PC-9 (cell line): ENCODE measurements around the gene PIAS1.

Experiments used
- CTCF ChIP-seq: fragments of 200-600 bp; sonication (generic); conservative IDR thresholded peaks from 2 replicates; pipeline ENCODE4 v1.6.1; 2017; ENCODE audit warnings: mixed run types, antibody characterized with exemption, mild to moderate bottlenecking, moderate library complexity
- EZH2 ChIP-seq: fragments of 200-600 bp; sonication (generic); IDR thresholded peaks from 2 replicates; pipeline ENCODE4 v1.8.0; 2017; ENCODE audit warnings: antibody characterized with exemption, low read depth

- TF ChIP-seq CTCF (no peak), EZH2 (no peak)
Observed at GRCh38 chr15:68055224-68055705, 1.1 kb downstream of the PIAS1 start.
